ENCODE results near the gene SLMAP. TPM values are rescaled to one million over a fixed set of nuclear protein-coding genes. Genes with fewer than 3 reads are reported as not detected.
"Not testable (repeated sequence)": the region's sequence is repeated elsewhere in the genome, so short reads cannot be mapped to it uniquely, and the experiment has no call there.

Gene SLMAP
- total RNA-seq, 1 donor from 2014 or later, result 53.2 TPM

DNA sequence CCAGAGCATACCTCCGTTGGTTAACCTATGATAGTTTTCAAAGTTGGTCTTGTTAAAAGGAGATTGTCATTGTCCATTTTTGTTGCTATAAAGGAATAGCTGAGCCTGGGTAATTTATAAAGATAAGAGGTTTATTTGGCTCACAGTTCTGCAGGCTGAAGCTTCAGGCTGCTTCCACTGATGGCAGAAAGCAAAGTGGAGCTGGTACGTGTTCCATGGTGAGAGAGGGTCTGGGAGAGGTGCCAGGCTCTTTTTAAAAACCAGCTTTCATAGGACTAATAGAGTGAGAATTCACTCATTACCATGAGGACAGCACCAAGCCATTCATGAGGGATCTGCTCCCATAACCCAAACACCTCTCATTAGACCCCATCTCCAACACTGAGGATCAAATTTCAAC lies 107.3 kb downstream of the SLMAP start:
- Histone ChIP-seq H3K9ac (ENCODE audit: low read depth in 1 of 3, low read length in 3 of 3) (no peak overlapping the region), H3K27me3 (ENCODE audit: control insufficient read depth in 3 of 3, insufficient read depth in 3 of 3, low read length in 3 of 3) (no peaks in the 10 kb centered on the region), H3K4me3 (ENCODE audit: low read length in 3 of 3) (no peak overlapping the region), H3K36me3 (ENCODE audit: control insufficient read depth in 3 of 3, insufficient read depth in 3 of 3, low read length in 3 of 3) (peaks cover 0 to 38% (median 29%) of the 10 kb centered on the region in 3 donors), H3K9me3 (ENCODE audit: control insufficient read depth in 3 of 3, low read length in 3 of 3) (no peaks in the 10 kb centered on the region), H3K27ac (ENCODE audit: low read depth, low read length) (no peak overlapping the region), H3K4me1 (ENCODE audit: control insufficient read depth in 3 of 3, insufficient read depth in 3 of 3, low read length in 3 of 3) (no peaks in the 10 kb centered on the region)

DNA sequence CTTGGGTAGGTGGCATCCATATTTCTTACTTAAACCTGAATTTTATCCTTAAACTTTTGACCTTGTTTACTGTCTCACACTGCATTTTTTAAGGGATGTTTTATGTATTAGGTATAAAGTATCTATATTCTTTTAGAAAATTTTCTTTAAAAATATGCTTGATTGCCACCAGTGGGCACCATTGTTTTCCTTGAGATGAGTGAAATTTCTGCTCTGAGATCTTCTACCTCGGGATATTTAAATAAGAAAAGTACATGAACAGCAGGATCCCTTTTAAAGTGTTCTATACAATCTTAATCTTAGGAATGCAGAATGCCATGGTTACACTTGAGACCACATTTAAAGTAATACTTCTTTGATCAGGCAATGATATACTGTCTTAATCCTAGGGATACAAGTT lies 108.7 kb downstream of the SLMAP start:
- Histone ChIP-seq H3K27ac (ENCODE audit: low read depth, low read length) (no peak overlapping the region), H3K4me3 (ENCODE audit: low read length in 3 of 3) (no peak overlapping the region), H3K27me3 (ENCODE audit: control insufficient read depth in 3 of 3, insufficient read depth in 3 of 3, low read length in 3 of 3) (no peaks in the 10 kb centered on the region), H3K9me3 (ENCODE audit: control insufficient read depth in 3 of 3, low read length in 3 of 3) (no peaks in the 10 kb centered on the region), H3K4me1 (ENCODE audit: control insufficient read depth in 3 of 3, insufficient read depth in 3 of 3, low read length in 3 of 3) (no peaks in the 10 kb centered on the region), H3K9ac (ENCODE audit: low read depth in 1 of 3, low read length in 3 of 3) (no peak overlapping the region), H3K36me3 (ENCODE audit: control insufficient read depth in 3 of 3, insufficient read depth in 3 of 3, low read length in 3 of 3) (peaks cover 0 to 31% (median 19%) of the 10 kb centered on the region in 3 donors)

DNA sequence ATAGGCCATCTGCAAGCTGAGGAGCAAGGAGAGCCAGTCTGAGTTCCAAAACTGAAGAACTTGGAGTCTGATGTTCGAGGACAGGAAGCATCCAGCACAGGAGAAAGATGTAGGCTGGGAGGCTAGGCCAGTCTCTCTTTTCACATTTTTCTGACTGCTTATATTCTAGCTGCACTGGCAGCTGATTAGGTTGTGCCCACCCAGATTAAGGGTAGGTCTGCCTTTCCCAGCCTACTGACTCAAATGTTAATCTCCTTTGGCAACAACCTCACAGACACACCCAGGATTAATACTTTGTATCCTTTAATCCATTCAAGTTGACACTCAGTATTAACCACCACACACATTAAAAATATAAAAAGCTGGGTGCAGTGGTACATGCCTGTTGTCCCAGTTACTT lies 113.0 kb downstream of the SLMAP start:
- H3K27me3 ChIP-seq (ENCODE audit: control insufficient read depth in 3 of 3, insufficient read depth in 3 of 3, low read length in 3 of 3); H3K4me1 ChIP-seq (ENCODE audit: control insufficient read depth in 3 of 3, insufficient read depth in 3 of 3, low read length in 3 of 3); H3K9me3 ChIP-seq (ENCODE audit: control insufficient read depth in 3 of 3, low read length in 3 of 3); H3K4me3 ChIP-seq (ENCODE audit: low read length in 3 of 3); H3K27ac ChIP-seq (ENCODE audit: low read depth, low read length); H3K9ac ChIP-seq (ENCODE audit: low read depth in 1 of 3, low read length in 3 of 3): not testable (repeated sequence)
- peaks cover 0 to 18% (median 16%) of the 10 kb centered on the region in 3 donors for H3K36me3 ChIP-seq (ENCODE audit: control insufficient read depth in 3 of 3, insufficient read depth in 3 of 3, low read length in 3 of 3)

DNA sequence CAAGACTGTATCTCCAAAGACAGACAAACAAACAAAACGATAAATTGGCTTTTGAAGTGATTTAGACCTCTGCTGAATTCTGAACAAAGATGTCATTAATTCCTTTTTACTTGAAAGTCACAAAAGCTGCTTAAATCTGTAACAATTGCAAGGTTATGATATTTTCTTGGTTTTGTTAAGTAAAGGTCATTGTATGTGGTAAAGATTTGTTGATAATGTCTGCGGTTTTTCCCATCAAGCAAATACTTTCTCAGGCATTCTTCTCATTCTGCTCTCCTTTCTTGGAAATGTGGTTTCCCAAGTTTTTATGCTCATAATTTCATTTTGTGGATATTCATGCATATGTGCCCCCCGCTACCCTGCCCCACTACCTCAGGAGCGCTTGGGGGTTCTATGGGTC lies 116.5 kb downstream of the SLMAP start:
- Histone ChIP-seq H3K9ac (ENCODE audit: low read depth in 1 of 3, low read length in 3 of 3) (no peak overlapping the region), H3K27me3 (ENCODE audit: control insufficient read depth in 3 of 3, insufficient read depth in 3 of 3, low read length in 3 of 3) (no peaks in the 10 kb centered on the region), H3K9me3 (ENCODE audit: control insufficient read depth in 3 of 3, low read length in 3 of 3) (no peaks in the 10 kb centered on the region), H3K4me1 (ENCODE audit: control insufficient read depth in 3 of 3, insufficient read depth in 3 of 3, low read length in 3 of 3) (no peaks in the 10 kb centered on the region), H3K27ac (ENCODE audit: low read depth, low read length) (no peak overlapping the region), H3K36me3 (ENCODE audit: control insufficient read depth in 3 of 3, insufficient read depth in 3 of 3, low read length in 3 of 3) (peaks cover 0 to 7% (median 4%) of the 10 kb centered on the region in 3 donors), H3K4me3 (ENCODE audit: low read length in 3 of 3) (no peak overlapping the region)

DNA sequence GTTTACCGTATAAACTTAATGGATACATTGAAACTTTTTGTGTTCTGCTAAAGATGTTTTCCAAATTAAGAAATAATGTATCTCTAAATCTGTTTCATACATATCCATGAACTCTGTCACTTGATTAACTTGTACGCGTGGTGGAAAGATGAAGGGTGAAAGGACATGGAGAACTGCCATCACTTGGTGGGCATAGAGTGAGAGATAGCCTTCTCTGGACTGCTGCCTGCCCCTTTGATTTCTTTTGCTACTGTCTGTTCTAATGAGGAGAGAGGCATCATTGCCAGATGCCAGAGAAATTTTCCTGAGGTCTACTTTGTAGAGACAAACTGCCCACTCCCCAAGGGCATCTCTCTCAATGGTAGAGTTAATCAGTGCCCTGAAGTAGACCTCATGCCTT lies 120.5 kb downstream of the SLMAP start:
- Histone ChIP-seq H3K4me3 (ENCODE audit: low read length in 3 of 3) (no peak overlapping the region), H3K27me3 (ENCODE audit: control insufficient read depth in 3 of 3, insufficient read depth in 3 of 3, low read length in 3 of 3) (no peaks in the 10 kb centered on the region), H3K27ac (ENCODE audit: low read depth, low read length) (peak overlapping the region; percentile 19), H3K4me1 (ENCODE audit: control insufficient read depth in 3 of 3, insufficient read depth in 3 of 3, low read length in 3 of 3) (no peaks in the 10 kb centered on the region), H3K36me3 (ENCODE audit: control insufficient read depth in 3 of 3, insufficient read depth in 3 of 3, low read length in 3 of 3) (peaks cover 0 to 3% (median 0%) of the 10 kb centered on the region in 3 donors), H3K9me3 (ENCODE audit: control insufficient read depth in 3 of 3, low read length in 3 of 3) (no peaks in the 10 kb centered on the region), H3K9ac (ENCODE audit: low read depth in 1 of 3, low read length in 3 of 3) (no peak overlapping the region)

DNA sequence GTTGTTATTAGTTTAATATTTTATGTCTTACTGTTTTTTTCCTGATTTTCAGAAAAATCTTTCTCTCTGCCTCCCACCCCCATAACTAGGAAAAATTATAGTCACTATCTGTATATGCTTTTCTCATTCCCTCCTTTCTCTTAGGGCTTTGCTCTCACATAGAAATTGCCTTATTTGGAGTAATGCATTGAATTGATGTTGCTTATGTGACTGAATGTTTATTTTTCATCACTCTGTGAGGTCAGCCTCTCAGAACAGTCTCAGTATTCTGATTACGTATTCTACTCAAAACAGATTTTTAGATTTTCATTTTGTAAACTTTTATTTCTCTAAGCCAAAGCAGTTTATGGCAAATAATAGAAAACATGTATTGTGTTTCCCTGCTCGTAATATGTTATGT lies 121.0 kb downstream of the SLMAP start:
- Histone ChIP-seq H3K9me3 (ENCODE audit: control insufficient read depth in 3 of 3, low read length in 3 of 3) (no peaks in the 10 kb centered on the region), H3K4me1 (ENCODE audit: control insufficient read depth in 3 of 3, insufficient read depth in 3 of 3, low read length in 3 of 3) (no peaks in the 10 kb centered on the region), H3K27me3 (ENCODE audit: control insufficient read depth in 3 of 3, insufficient read depth in 3 of 3, low read length in 3 of 3) (no peaks in the 10 kb centered on the region), H3K9ac (ENCODE audit: low read depth in 1 of 3, low read length in 3 of 3) (no peak overlapping the region), H3K27ac (ENCODE audit: low read depth, low read length) (no peak overlapping the region), H3K36me3 (ENCODE audit: control insufficient read depth in 3 of 3, insufficient read depth in 3 of 3, low read length in 3 of 3) (peaks cover 0 to 2% (median 0%) of the 10 kb centered on the region in 3 donors), H3K4me3 (ENCODE audit: low read length in 3 of 3) (no peak overlapping the region)

DNA sequence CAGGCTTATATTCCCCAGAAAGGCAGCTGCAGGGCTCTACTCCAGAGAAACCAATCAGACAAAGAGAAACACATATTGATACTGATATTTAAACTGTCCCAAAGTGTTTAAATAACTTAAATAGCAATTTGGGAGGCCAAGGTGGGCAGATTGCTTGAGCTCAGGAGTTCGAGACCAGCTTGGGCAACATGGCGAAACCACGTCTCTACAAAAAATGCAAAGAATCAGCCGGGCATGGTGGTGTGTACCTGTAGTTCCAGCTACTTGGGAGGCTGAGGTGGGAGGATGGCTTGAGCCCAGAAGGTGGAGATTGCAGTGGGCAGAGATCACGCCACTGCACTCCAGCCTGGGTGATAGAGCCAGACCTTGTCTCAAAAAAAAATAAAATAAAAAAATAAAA lies 128.3 kb downstream of the SLMAP start:
- not testable (repeated sequence) for H3K27me3 ChIP-seq (ENCODE audit: control insufficient read depth in 3 of 3, insufficient read depth in 3 of 3, low read length in 3 of 3); H3K27ac ChIP-seq (ENCODE audit: low read depth, low read length); H3K4me3 ChIP-seq (ENCODE audit: low read length in 3 of 3); H3K9ac ChIP-seq (ENCODE audit: low read depth in 1 of 3, low read length in 3 of 3); H3K36me3 ChIP-seq (ENCODE audit: control insufficient read depth in 3 of 3, insufficient read depth in 3 of 3, low read length in 3 of 3); H3K9me3 ChIP-seq (ENCODE audit: control insufficient read depth in 3 of 3, low read length in 3 of 3); H3K4me1 ChIP-seq (ENCODE audit: control insufficient read depth in 3 of 3, insufficient read depth in 3 of 3, low read length in 3 of 3)

DNA sequence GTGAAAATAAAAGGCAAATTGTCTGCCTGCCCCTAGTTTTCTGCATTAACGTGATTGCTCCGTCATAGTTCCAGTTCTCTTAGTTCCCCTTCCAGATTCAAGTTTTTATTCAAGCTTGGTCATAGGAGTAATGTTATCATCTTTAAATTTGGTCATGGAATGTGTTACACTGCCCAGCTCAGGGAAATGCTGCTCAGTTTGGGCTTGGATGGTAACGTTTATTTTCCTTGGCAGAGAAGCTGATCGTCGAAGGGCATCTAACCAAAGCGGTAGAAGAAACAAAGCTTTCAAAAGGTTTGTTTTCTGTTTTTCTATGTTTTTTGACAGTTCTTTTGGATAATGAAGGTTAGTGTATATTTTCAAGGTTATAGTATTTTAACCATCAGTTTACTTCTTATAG lies 133.7 kb downstream of the SLMAP start:
- peaks cover 0 to 7% (median 6%) of the 10 kb centered on the region in 3 donors for H3K36me3 ChIP-seq (ENCODE audit: control insufficient read depth in 3 of 3, insufficient read depth in 3 of 3, low read length in 3 of 3)
- peak overlapping the region; percentile 54 to 65 (median 56) for H3K4me3 ChIP-seq (ENCODE audit: low read length in 3 of 3)
- peaks cover 4 to 6% (median 5%) of the 10 kb centered on the region in 3 donors for H3K4me1 ChIP-seq (ENCODE audit: control insufficient read depth in 3 of 3, insufficient read depth in 3 of 3, low read length in 3 of 3)
- no peaks in the 10 kb centered on the region for H3K9me3 ChIP-seq (ENCODE audit: control insufficient read depth in 3 of 3, low read length in 3 of 3)
- peak overlapping the region; percentile 90 for H3K27ac ChIP-seq (ENCODE audit: low read depth, low read length)
- H3K9ac ChIP-seq (ENCODE audit: low read depth in 1 of 3, low read length in 3 of 3), result peak overlapping the region; percentile 79 to 82 (median 81)
- H3K27me3 ChIP-seq (ENCODE audit: control insufficient read depth in 3 of 3, insufficient read depth in 3 of 3, low read length in 3 of 3), result no peaks in the 10 kb centered on the region

DNA sequence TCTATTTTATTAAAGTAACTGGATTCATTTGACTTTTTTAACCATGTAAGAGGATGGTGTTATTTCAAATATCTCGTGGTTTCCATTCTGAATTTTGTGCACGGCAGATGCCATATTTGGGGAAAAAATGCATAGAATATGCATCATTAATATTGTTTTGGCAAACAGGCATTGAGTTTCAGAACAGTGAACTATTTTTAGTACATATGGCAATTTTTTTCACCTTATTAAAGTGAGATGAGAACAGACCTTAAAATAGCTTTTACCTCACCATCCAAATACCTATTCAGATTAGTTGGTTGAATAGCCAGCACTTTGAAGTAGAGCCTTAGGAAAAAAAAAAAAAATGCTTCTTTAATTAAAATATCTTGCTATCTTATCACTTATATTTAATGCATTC lies 134.8 kb downstream of the SLMAP start:
- Histone ChIP-seq H3K27ac (ENCODE audit: low read depth, low read length) (peak overlapping the region; percentile 90), H3K27me3 (ENCODE audit: control insufficient read depth in 3 of 3, insufficient read depth in 3 of 3, low read length in 3 of 3) (no peaks in the 10 kb centered on the region), H3K36me3 (ENCODE audit: control insufficient read depth in 3 of 3, insufficient read depth in 3 of 3, low read length in 3 of 3) (peaks cover 0 to 6% (median 4%) of the 10 kb centered on the region in 3 donors), H3K4me3 (ENCODE audit: low read length in 3 of 3) (peak overlapping the region; percentile 54 to 65 (median 56)), H3K9ac (ENCODE audit: low read depth in 1 of 3, low read length in 3 of 3) (peak overlapping the region; percentile 79 to 82 (median 81)), H3K4me1 (ENCODE audit: control insufficient read depth in 3 of 3, insufficient read depth in 3 of 3, low read length in 3 of 3) (peaks cover 4 to 6% (median 5%) of the 10 kb centered on the region in 3 donors), H3K9me3 (ENCODE audit: control insufficient read depth in 3 of 3, low read length in 3 of 3) (no peaks in the 10 kb centered on the region)

DNA sequence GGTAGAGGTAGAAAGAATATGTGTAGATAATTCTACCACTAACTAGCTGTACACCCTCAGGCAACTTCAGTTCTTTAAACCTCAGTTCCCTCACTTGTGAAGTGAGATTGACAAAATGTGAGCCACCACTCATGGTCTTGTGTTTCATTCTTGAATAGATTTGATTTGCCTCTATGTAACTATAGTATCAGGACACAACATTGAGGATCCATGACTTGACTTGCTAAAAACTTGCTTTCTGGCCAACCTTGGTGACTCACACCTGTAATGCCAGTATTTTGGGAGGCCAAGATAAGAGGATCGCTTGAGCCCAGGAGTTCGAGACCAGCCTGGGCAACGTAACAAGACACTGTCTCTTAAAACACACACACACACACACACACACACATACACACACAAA lies 136.3 kb downstream of the SLMAP start:
- Histone ChIP-seq H3K27ac (ENCODE audit: low read depth, low read length) (peak overlapping the region; percentile 67), H3K9ac (ENCODE audit: low read depth in 1 of 3, low read length in 3 of 3) (peak overlapping the region in 1 of 3 donors; percentile 9), H3K27me3 (ENCODE audit: control insufficient read depth in 3 of 3, insufficient read depth in 3 of 3, low read length in 3 of 3) (no peaks in the 10 kb centered on the region), H3K4me1 (ENCODE audit: control insufficient read depth in 3 of 3, insufficient read depth in 3 of 3, low read length in 3 of 3) (peaks cover 5 to 10% (median 8%) of the 10 kb centered on the region in 3 donors), H3K9me3 (ENCODE audit: control insufficient read depth in 3 of 3, low read length in 3 of 3) (no peaks in the 10 kb centered on the region), H3K36me3 (ENCODE audit: control insufficient read depth in 3 of 3, insufficient read depth in 3 of 3, low read length in 3 of 3) (peaks cover 2 to 6% (median 3%) of the 10 kb centered on the region in 3 donors), H3K4me3 (ENCODE audit: low read length in 3 of 3) (peak overlapping the region in 1 of 3 donors; percentile 37)

Data from skeletal muscle tissue (tissue), 4 donors.